Naive thymus-derived CD8-positive, alpha-beta T cell (primary cell): ENCODE data around the gene SETD3. TPM values are rescaled to one million over a fixed set of nuclear protein-coding genes. Genes with fewer than 3 reads are reported as not detected.

Source experiments
- ATAC-seq, 2 donors: fragments of 150-1000 bp; cut with Tn5 transposase in 1 of 2; sonication (Bioruptor Pico), chemical (Tn5 transposase) in 1 of 2; 1 replicate in 1 of 2; 2 replicates in 1 of 2; pipeline ENCODE4 v1.10.0; 2021; ENCODE audit warnings: mild to moderate bottlenecking in 2 of 2, moderate library complexity in 2 of 2
- POLR2A ChIA-PET: fragments of 350-600 bp; sonication (Branson Sonifier 250); formaldehyde crosslinking; loops from one replicate; lab custom pipeline; 2021; ENCODE audit warnings: antibody characterized with exemption; lab: Charles Lee
- DNase-seq, 10 donors: peaks; one replicate each; pipeline versions ENCODE4 v3.0.0 to v3.0.0-alpha.2; 2020 to 2022
- H3K27ac Mint-ChIP-seq, 10 donors: one replicate each; pipeline ENCODE4 v1.8.0; 2020 to 2022; ENCODE audit warnings: mild to moderate bottlenecking in 10 of 10, mixed read lengths in 10 of 10, moderate library complexity in 4 of 10, inconsistent platforms in 1 of 10
- H3K27me3 Mint-ChIP-seq, 5 donors: one replicate each; pipeline ENCODE4 v1.8.0; 2021 to 2022; ENCODE audit warnings: mixed read lengths in 5 of 5
- H3K36me3 Mint-ChIP-seq, 3 donors: one replicate each; pipeline ENCODE4 v1.8.0; 2020 to 2022; ENCODE audit warnings: mixed read lengths in 3 of 3, mild to moderate bottlenecking in 2 of 3, inconsistent platforms in 1 of 3
- H3K4me1 Mint-ChIP-seq, 4 donors: one replicate each; pipeline ENCODE4 v1.8.0; 2021 to 2022; ENCODE audit warnings: mixed read lengths in 4 of 4
- H3K4me3 Mint-ChIP-seq, 10 donors: one replicate each; pipeline ENCODE4 v1.8.0; 2020 to 2022; ENCODE audit warnings: mild to moderate bottlenecking in 10 of 10, mixed read lengths in 10 of 10, moderate library complexity in 6 of 10, inconsistent platforms in 1 of 10
- H3K9me3 Mint-ChIP-seq, 9 donors: one replicate each; pipeline ENCODE4 v1.8.0; 2020 to 2022; ENCODE audit warnings: mixed read lengths in 9 of 9, mild to moderate bottlenecking in 3 of 9, inconsistent platforms in 1 of 9, moderate library complexity in 1 of 9
- polyA plus RNA-seq, 3 donors: library from polyadenylated mRNA; unstranded; fragments of 300-500 nt; fragmentation: Illumina TruSeq; gene quantifications; one replicate each; pipeline ENCODE4 v1.2.3, GENCODE V29; 2021
- total RNA-seq, 8 experiments: library from RNA in 2 of 8; stranded (reverse) in 2 of 8; gene quantifications; one replicate each; pipeline ENCODE4 v1.2.3 and lab custom pipeline; 2021 to 2026

SETD3 gene
- total RNA-seq (10 to 100 TPM; 51.7 to 56.8 TPM), polyA plus RNA-seq (10 to 100 TPM; 32.2 to 35.6 (median 32.4) TPM), total RNA-seq (lab: John Stamatoyannopoulos, UW) (64.0 to 111 (median 93.8) reads per million in 6 experiments)

- Mint-ChIP-seq H3K27me3 (no peaks in the 10 kb centered on the region), H3K36me3 (no peaks in the 10 kb centered on the region), H3K9me3 (no peaks in the 10 kb centered on the region), H3K4me1 (peaks cover 38 to 77% (median 70%) of the 10 kb centered on the region in 4 donors), H3K27ac (peak within 1 kb of the TSS; percentile 97 to 100 (median 99)), H3K4me3 (peak within 1 kb of the TSS; percentile 97 to 99 (median 98))
- POLR2A ChIA-PET = interaction anchor here (0.6 to 2.2 kb wide), 16 partner anchors 11 to 1777 kb away, joined by 3 to 27 read pairs (median 3); partner anchors contain the start of genes CCDC85C and CYP46A1
- ATAC-seq (peak in 1 of 2 donors; percentile 0), DNase-seq (peak in 9 of 10 donors; percentile 8 to 41 (median 24))
Measured at GRCh38 chr14:99479906-99480869, at the start of gene SETD3. SETD3 (minus strand) TSS chr14:99480859; CDS start chr14:99465805, 15,054 bp downstream.

GRCh38 chr14:99529899-99530298, 49.2 kb upstream of the SETD3 start:
- peak overlapping the region in 2 of 10 donors; percentile 20 to 39 for H3K27ac Mint-ChIP-seq
- H3K9me3 Mint-ChIP-seq = no peaks in the 10 kb centered on the region

DNA sequence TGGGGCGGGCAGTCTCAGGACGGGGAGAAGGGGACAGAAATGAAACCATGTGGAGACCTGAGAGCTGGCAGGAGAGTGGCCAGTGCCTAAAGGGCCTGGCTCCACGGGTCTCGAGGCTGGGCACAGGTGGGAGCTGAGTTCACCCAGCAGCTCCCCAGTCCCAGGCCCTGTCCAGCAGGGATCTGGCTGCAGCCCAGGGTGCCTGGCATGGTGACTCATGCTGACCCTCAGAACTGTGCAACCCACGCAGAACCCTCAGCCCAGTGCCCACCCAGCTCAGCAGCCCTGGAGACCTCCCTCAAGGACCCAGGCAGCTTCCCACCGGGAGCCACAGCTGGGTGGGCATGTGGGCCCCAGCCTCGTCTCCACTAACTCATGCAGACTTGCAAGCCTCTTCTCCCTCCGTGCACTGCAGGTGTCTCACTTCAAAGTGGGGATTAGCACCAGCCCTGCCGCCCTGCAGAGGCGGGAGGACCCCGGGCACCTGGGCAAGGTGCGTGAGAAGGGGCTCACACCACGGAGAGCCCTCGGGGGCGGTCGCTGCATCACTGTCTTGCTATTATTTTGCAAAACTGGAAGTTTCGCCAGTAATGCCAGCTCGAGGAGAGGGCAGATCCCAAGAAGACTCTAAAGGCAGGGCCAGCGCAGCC, 46.9 kb upstream of the SETD3 start:
- H3K36me3 Mint-ChIP-seq = no peaks in the 10 kb centered on the region
- POLR2A ChIA-PET = interaction anchor here (1.7 kb wide), 1 partner anchor 46 kb away, joined by 5 read pairs; the partner anchor contains the start of genes CCNK and SETD3
- DNase-seq (no peak), ATAC-seq (no peak)
- H3K27me3 Mint-ChIP-seq = no peaks in the 10 kb centered on the region
- H3K9me3 Mint-ChIP-seq = no peaks in the 10 kb centered on the region
- peaks cover 6 to 21% (median 13%) of the 10 kb centered on the region in 4 donors for H3K4me1 Mint-ChIP-seq
- H3K4me3 Mint-ChIP-seq = peak overlapping the region in 2 of 10 donors; percentile 1 to 35
- H3K27ac Mint-ChIP-seq = peak overlapping the region in 4 of 10 donors; percentile 18 to 73 (median 61)

More at GRCh38 chr14:99529899-99530298, 49.2 kb upstream of the SETD3 start:
- H3K4me1 Mint-ChIP-seq = peaks cover 4 to 14% (median 8%) of the 10 kb centered on the region in 4 donors
- no peaks in the 10 kb centered on the region for H3K36me3 Mint-ChIP-seq
- DNase-seq (no peak), ATAC-seq (no peak)
- H3K4me3 Mint-ChIP-seq = no peak overlapping the region
- POLR2A ChIA-PET = no interaction called here
- H3K27me3 Mint-ChIP-seq = no peaks in the 10 kb centered on the region

DNA sequence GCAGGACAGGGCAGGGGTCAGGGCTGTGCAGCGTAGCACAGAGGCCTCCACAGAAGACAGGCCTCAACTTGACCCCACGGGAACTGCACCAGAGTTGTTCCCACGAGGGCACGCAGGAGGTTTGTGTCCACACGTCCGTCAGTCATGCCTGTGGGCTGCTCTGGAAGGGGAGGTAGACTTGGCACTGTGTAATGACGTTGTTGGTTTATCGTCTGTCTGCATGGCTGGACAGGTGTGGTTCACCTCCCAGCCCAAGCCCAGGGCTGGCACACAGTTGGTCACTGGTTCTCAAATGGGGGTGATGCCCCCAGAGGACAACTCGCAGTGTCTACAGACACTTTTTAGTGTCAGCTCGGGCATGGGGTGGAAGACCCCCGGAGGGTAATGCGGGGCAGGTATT, 46.4 kb upstream of the SETD3 start:
- Mint-ChIP-seq H3K9me3 (no peaks in the 10 kb centered on the region), H3K4me3 (peak overlapping the region in 2 of 10 donors; percentile 1 to 35), H3K4me1 (peaks cover 6 to 21% (median 13%) of the 10 kb centered on the region in 4 donors), H3K36me3 (no peaks in the 10 kb centered on the region), H3K27ac (peak overlapping the region in 4 of 10 donors; percentile 18 to 73 (median 61)), H3K27me3 (no peaks in the 10 kb centered on the region)
- DNase-seq (no peak), ATAC-seq (no peak)
- POLR2A ChIA-PET = interaction anchor here (1.7 kb wide), 1 partner anchor 46 kb away, joined by 5 read pairs; the partner anchor contains the start of genes CCNK and SETD3

DNA sequence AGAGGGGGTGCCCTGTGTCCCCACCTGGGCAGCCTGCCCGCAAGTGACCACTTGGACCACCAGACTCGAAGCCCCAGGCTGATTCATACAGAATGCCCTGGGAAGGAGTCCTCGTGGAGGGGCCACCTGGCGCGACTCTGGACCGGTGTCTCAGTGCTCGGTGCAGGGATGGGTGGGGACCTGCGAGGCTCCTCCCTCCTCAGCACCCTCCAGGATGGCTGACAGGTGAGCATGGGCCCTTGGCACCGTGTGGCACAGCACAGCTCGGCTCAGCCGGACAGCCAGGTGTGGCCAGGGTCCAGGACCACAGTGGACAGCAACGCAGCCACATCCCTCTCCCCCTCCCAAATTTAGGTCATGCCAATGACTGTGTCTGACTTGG, 45.0 kb upstream of the SETD3 start:
- peak overlapping the region in 1 of 10 donors; percentile 66 for H3K4me3 Mint-ChIP-seq
- no peaks in the 10 kb centered on the region for H3K27me3 Mint-ChIP-seq
- DNase-seq = no peak
- POLR2A ChIA-PET = interaction anchor here (1.7 to 2.1 kb wide), 2 partner anchors 45 to 79 kb away, joined by 5 to 17 read pairs; partner anchors contain the start of genes CCDC85C, CCNK and SETD3
- no peaks in the 10 kb centered on the region for H3K9me3 Mint-ChIP-seq
- peak; percentile 44 to 52 for ATAC-seq
- H3K4me1 Mint-ChIP-seq = peaks cover 6 to 21% (median 13%) of the 10 kb centered on the region in 4 donors
- H3K27ac Mint-ChIP-seq = peak overlapping the region in 9 of 10 donors; percentile 48 to 96 (median 91)
- no peaks in the 10 kb centered on the region for H3K36me3 Mint-ChIP-seq

GRCh38 chr14:99524804-99525698, 44.4 kb upstream of the SETD3 start:
- ATAC-seq (peak; percentile 64 to 78), DNase-seq (peak in 3 of 10 donors; percentile 11 to 42 (median 41))
- no peaks in the 10 kb centered on the region for H3K27me3 Mint-ChIP-seq
- peaks cover 6 to 21% (median 13%) of the 10 kb centered on the region in 4 donors for H3K4me1 Mint-ChIP-seq
- no peaks in the 10 kb centered on the region for H3K9me3 Mint-ChIP-seq
- H3K27ac Mint-ChIP-seq = peak overlapping the region; percentile 63 to 97 (median 94)
- POLR2A ChIA-PET = interaction anchor here (0.6 to 2.1 kb wide), 2 partner anchors 80 to 103 kb away, joined by 3 to 17 read pairs; partner anchors contain the start of gene CCDC85C
- H3K4me3 Mint-ChIP-seq = peak overlapping the region; percentile 33 to 79 (median 70)
- no peaks in the 10 kb centered on the region for H3K36me3 Mint-ChIP-seq

DNA sequence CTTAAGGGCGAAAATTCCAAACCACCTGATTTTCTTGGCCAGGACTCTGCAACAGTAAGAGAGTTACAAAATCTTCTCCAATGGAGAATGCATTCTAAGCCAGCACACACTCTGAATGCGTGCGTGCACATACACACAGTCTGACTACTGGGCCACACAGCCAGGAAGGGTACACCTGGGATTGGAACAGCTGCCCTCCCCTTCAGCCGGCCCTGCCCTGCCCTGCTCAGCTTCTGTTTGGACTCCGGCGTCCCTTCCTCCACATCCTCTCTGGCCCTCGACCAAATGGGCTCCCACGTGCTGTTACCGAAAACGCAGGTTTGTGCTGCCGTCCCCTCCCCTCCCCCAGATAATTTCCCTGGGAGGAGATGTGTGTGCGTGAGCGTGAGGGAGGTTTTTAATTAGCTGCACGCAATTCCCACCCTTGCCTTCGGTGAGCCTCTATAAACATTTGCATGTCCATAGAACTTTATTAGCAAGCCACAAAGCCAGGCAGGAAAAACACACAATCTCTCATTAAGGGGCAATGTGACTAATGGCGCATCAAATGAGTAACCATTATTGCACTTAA, 43.5 kb upstream of the SETD3 start:
- Mint-ChIP-seq H3K9me3 (no peaks in the 10 kb centered on the region), H3K27ac (peak overlapping the region in 3 of 10 donors; percentile 60 to 90 (median 76)), H3K27me3 (no peaks in the 10 kb centered on the region), H3K4me3 (no peak overlapping the region), H3K36me3 (no peaks in the 10 kb centered on the region), H3K4me1 (peaks cover 6 to 21% (median 13%) of the 10 kb centered on the region in 4 donors)
- POLR2A ChIA-PET = interaction anchor here (0.6 to 2.1 kb wide), 2 partner anchors 80 to 84 kb away, joined by 4 to 17 read pairs; partner anchors contain the start of gene CCDC85C
- DNase-seq = peak in 1 of 10 donors; percentile 52
- ATAC-seq = no peak

DNA sequence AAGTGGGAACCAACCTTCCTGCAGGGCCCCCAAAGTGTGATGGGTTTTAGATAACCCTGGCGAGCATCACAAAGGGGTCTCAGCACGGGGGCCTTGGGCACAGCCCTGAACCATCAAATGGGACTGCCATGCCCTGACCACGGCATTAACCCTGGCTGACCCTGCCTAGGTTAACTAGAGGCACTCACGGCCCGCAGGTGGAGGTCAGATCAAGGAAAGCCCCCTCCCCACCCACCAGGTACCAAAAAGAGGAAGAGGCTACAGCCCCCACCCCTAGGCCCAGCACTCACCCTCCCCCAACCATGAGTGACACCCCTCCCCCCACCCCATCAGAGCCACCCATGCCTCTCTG, 43.0 kb upstream of the SETD3 start:
- Mint-ChIP-seq H3K9me3 (no peaks in the 10 kb centered on the region), H3K27ac (peak overlapping the region in 1 of 10 donors; percentile 76), H3K4me3 (no peak overlapping the region), H3K4me1 (peaks cover 6 to 21% (median 13%) of the 10 kb centered on the region in 4 donors), H3K36me3 (no peaks in the 10 kb centered on the region), H3K27me3 (no peaks in the 10 kb centered on the region)
- POLR2A ChIA-PET = interaction anchor here (0.6 kb wide), 1 partner anchor 83 kb away, joined by 4 read pairs; no protein-coding TSS in a partner anchor
- ATAC-seq = no peak
- DNase-seq = no peak

- POLR2A ChIA-PET = interaction anchor here (0.6 kb wide), 1 partner anchor 83 kb away, joined by 4 read pairs; no protein-coding TSS in a partner anchor
- peak overlapping the region in 1 of 10 donors; percentile 41 for H3K27ac Mint-ChIP-seq
- no peaks in the 10 kb centered on the region for H3K9me3 Mint-ChIP-seq
Measured at GRCh38 chr14:99522934-99523703, 42.5 kb upstream of the SETD3 start.

GRCh38 chr14:99522457-99522891, 41.8 kb upstream of the SETD3 start:
- H3K36me3 Mint-ChIP-seq = no peaks in the 10 kb centered on the region
- H3K27ac Mint-ChIP-seq = peak overlapping the region in 1 of 10 donors; percentile 14
- POLR2A ChIA-PET = no interaction called here
- no peak for ATAC-seq
- H3K27me3 Mint-ChIP-seq = no peaks in the 10 kb centered on the region
- H3K9me3 Mint-ChIP-seq = no peaks in the 10 kb centered on the region
- H3K4me3 Mint-ChIP-seq = no peak overlapping the region
- peaks cover 6 to 21% (median 13%) of the 10 kb centered on the region in 4 donors for H3K4me1 Mint-ChIP-seq
- peak in 1 of 10 donors; percentile 48 for DNase-seq

More at GRCh38 chr14:99522934-99523703, 42.5 kb upstream of the SETD3 start:
- DNase-seq (peak in 1 of 10 donors; percentile 44), ATAC-seq (no peak)
- Mint-ChIP-seq H3K27me3 (no peaks in the 10 kb centered on the region), H3K36me3 (no peaks in the 10 kb centered on the region), H3K4me1 (peaks cover 6 to 21% (median 13%) of the 10 kb centered on the region in 4 donors), H3K4me3 (no peak overlapping the region)
